ENCODE results near the gene ADAMTSL3.

GRCh38 chr15:83694536-83694935, 40.6 kb downstream of the ADAMTSL3 start:
- TF ChIP-seq TAF1 (IDR thresholded peaks at IDR 0.05; ENCODE audit: low read depth) (no peak), CEBPB (IDR thresholded peaks at IDR 0.05) (no peak), TCF12 (IDR thresholded peaks at IDR 0.05; ENCODE audit: low read depth) (no peak), ZBTB7A (IDR thresholded peaks at IDR 0.05; ENCODE audit: low read depth) (no peak), EP300 (IDR thresholded peaks at IDR 0.05; ENCODE audit: borderline replicate concordance) (no peak)
